ENCODE measurements around the gene ADARB2.

ADARB2 gene

DNA sequence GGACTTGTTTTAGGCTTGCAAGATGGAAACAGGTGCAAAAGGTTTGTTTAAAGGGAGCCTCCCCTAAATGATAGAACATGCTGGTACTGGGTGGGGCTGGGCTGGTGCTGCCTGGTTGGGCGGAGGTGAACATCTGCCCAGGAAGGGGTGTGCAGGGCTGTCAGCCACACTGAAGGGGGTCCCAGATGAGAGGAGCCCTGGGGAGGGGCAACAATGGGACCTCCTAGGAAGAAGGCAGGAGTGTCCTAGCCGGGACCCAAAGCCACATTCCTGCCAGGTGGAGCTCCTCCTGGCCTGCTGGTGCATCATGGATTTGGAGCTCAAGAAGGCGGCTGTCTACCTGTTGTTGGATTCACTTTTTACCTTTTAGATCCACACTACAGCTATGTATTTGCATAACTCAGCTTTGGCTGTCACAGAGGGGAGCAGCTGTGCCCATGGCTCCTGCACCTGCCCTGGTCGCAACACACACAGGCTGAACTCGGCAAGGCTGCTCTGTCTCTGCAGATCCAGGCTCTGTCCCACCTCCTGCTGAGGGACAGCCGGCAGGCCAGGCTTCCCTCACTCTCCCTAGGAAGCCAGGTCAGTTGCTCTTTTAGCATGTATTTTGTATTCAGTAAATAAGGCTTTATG lies 59.9 kb downstream of the ADARB2 start:
- Histone ChIP-seq H3K9me3 (ENCODE audit: control insufficient read depth, insufficient read depth, low read depth, low read length) (no peaks in the 10 kb centered on the region), H3K4me1 (ENCODE audit: control insufficient read depth, insufficient read depth, low read length) (no peaks in the 10 kb centered on the region), H3K27ac (ENCODE audit: extremely low read depth, low read depth, low read length) (no peak overlapping the region), H3K36me3 (ENCODE audit: control insufficient read depth in 2 of 2, insufficient read depth in 1 of 2, low read length in 2 of 2) (no peaks in the 10 kb centered on the region), H3K4me3 (ENCODE audit: low read depth, low read length) (no peak overlapping the region)
- TF ChIP-seq, protein P1, sequence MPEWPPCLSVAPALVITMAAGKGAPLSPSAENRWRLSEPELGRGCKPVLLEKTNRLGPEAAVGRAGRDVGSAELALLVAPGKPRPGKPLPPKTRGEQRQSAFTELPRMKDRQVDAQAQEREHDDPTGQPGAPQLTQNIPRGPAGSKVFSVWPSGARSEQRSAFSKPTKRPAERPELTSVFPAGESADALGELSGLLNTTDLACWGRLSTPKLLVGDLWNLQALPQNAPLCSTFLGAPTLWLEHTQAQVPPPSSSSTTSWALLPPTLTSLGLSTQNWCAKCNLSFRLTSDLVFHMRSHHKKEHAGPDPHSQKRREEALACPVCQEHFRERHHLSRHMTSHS (tag by site-specific recombination; IDR thresholded peaks at IDR 0.05), result no peak
- TF ChIP-seq, protein P2, sequence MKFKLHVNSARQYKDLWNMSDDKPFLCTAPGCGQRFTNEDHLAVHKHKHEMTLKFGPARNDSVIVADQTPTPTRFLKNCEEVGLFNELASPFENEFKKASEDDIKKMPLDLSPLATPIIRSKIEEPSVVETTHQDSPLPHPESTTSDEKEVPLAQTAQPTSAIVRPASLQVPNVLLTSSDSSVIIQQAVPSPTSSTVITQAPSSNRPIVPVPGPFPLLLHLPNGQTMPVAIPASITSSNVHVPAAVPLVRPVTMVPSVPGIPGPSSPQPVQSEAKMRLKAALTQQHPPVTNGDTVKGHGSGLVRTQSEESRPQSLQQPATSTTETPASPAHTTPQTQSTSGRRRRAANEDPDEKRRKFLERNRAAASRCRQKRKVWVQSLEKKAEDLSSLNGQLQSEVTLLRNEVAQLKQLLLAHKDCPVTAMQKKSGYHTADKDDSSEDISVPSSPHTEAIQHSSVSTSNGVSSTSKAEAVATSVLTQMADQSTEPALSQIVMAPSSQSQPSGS (tag by site-specific recombination; IDR thresholded peaks at IDR 0.05; ENCODE audit: low read depth), result no peak
- TF ChIP-seq, protein P3, sequence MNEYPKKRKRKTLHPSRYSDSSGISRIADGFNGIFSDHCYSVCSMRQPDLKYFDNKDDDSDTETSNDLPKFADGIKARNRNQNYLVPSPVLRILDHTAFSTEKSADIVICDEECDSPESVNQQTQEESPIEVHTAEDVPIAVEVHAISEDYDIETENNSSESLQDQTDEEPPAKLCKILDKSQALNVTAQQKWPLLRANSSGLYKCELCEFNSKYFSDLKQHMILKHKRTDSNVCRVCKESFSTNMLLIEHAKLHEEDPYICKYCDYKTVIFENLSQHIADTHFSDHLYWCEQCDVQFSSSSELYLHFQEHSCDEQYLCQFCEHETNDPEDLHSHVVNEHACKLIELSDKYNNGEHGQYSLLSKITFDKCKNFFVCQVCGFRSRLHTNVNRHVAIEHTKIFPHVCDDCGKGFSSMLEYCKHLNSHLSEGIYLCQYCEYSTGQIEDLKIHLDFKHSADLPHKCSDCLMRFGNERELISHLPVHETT (tag by site-specific recombination; IDR thresholded peaks at IDR 0.05), result no peak
- TF ChIP-seq, protein P4, sequence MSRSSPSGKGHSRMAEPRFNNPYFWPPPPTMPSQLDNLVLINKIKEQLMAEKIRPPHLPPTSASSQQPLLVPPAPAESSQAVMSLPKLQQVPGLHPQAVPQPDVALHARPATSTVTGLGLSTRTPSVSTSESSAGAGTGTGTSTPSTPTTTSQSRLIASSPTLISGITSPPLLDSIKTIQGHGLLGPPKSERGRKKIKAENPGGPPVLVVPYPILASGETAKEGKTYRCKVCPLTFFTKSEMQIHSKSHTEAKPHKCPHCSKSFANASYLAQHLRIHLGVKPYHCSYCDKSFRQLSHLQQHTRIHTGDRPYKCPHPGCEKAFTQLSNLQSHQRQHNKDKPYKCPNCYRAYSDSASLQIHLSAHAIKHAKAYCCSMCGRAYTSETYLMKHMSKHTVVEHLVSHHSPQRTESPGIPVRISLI (tag by site-specific recombination; IDR thresholded peaks at IDR 0.05), result no peak
- TF ChIP-seq, protein P5, sequence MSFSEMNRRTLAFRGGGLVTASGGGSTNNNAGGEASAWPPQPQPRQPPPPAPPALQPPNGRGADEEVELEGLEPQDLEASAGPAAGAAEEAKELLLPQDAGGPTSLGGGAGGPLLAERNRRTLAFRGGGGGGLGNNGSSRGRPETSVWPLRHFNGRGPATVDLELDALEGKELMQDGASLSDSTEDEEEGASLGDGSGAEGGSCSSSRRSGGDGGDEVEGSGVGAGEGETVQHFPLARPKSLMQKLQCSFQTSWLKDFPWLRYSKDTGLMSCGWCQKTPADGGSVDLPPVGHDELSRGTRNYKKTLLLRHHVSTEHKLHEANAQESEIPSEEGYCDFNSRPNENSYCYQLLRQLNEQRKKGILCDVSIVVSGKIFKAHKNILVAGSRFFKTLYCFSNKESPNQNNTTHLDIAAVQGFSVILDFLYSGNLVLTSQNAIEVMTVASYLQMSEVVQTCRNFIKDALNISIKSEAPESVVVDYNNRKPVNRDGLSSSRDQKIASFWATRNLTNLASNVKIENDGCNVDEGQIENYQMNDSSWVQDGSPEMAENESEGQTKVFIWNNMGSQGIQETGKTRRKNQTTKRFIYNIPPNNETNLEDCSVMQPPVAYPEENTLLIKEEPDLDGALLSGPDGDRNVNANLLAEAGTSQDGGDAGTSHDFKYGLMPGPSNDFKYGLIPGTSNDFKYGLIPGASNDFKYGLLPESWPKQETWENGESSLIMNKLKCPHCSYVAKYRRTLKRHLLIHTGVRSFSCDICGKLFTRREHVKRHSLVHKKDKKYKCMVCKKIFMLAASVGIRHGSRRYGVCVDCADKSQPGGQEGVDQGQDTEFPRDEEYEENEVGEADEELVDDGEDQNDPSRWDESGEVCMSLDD (tag by site-specific recombination; IDR thresholded peaks at IDR 0.05), result no peak
- no peak for TF ChIP-seq ZBTB20 (tag by site-specific recombination; IDR thresholded peaks at IDR 0.05)
- TF ChIP-seq ZNF747 (tag by site-specific recombination; IDR thresholded peaks at IDR 0.05), result no peak
- no peak for TF ChIP-seq ZNF558 (tag by site-specific recombination; IDR thresholded peaks at IDR 0.05)
- TF ChIP-seq YY1 (tag by site-specific recombination; IDR thresholded peaks at IDR 0.05), result no peak
- TF ChIP-seq ZNF169 (tag by site-specific recombination; IDR thresholded peaks at IDR 0.05), result no peak
- TF ChIP-seq, protein P6, sequence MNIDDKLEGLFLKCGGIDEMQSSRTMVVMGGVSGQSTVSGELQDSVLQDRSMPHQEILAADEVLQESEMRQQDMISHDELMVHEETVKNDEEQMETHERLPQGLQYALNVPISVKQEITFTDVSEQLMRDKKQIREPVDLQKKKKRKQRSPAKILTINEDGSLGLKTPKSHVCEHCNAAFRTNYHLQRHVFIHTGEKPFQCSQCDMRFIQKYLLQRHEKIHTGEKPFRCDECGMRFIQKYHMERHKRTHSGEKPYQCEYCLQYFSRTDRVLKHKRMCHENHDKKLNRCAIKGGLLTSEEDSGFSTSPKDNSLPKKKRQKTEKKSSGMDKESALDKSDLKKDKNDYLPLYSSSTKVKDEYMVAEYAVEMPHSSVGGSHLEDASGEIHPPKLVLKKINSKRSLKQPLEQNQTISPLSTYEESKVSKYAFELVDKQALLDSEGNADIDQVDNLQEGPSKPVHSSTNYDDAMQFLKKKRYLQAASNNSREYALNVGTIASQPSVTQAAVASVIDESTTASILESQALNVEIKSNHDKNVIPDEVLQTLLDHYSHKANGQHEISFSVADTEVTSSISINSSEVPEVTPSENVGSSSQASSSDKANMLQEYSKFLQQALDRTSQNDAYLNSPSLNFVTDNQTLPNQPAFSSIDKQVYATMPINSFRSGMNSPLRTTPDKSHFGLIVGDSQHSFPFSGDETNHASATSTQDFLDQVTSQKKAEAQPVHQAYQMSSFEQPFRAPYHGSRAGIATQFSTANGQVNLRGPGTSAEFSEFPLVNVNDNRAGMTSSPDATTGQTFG (tag by site-specific recombination; IDR thresholded peaks at IDR 0.05; ENCODE audit: borderline replicate concordance), result no peak
- TF ChIP-seq ZNF830 (tag by site-specific recombination; IDR thresholded peaks at IDR 0.05; ENCODE audit: low read depth), result no peak
- TF ChIP-seq ZNF433 (tag by site-specific recombination; IDR thresholded peaks at IDR 0.05; ENCODE audit: low read depth), result no peak
- TF ChIP-seq BCL11B (tag by site-specific recombination; IDR thresholded peaks at IDR 0.05; ENCODE audit: low read depth), result no peak
- TF ChIP-seq BCL11A (tag by site-specific recombination; IDR thresholded peaks at IDR 0.05; ENCODE audit: low read depth), result no peak
- no peak for TF ChIP-seq ZNF791 (tag by site-specific recombination; IDR thresholded peaks at IDR 0.05)
- TF ChIP-seq, protein P7, sequence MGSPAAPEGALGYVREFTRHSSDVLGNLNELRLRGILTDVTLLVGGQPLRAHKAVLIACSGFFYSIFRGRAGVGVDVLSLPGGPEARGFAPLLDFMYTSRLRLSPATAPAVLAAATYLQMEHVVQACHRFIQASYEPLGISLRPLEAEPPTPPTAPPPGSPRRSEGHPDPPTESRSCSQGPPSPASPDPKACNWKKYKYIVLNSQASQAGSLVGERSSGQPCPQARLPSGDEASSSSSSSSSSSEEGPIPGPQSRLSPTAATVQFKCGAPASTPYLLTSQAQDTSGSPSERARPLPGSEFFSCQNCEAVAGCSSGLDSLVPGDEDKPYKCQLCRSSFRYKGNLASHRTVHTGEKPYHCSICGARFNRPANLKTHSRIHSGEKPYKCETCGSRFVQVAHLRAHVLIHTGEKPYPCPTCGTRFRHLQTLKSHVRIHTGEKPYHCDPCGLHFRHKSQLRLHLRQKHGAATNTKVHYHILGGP (tag by site-specific recombination; IDR thresholded peaks at IDR 0.05), result no peak
- POLR2A ChIA-PET, result no interaction called here
- CTCF ChIA-PET, result no interaction called here
